HepG2 (cell line): ENCODE measurements around the gene TNFAIP2. TPM values are rescaled to one million over a fixed set of nuclear protein-coding genes. Genes with fewer than 3 reads are reported as not detected.
A peak's percentile ranks its signal among the peaks of the same experiment; 100 is the strongest.

Experiments
- ATAC-seq: fragments of 200-7000 bp; cut with Tn5 transposase; 3 replicates; pipeline ENCODE4 v1.9.1; 2020; ENCODE audit warnings: mild to moderate bottlenecking, moderate library complexity
- BruUV-seq: library from RNA; stranded (reverse); fragments of 400-500 nt; replicated peaks from 2 replicates; lab custom pipeline; 2021; lab: Mats Ljungman, UMichigan
- CTCF ChIA-PET: fragments of 300-600 bp; formaldehyde crosslinking; extraction: SDS; loops from one replicate; lab custom pipeline; 2021; ENCODE audit warnings: low total read pairs, inconsistent platforms, low intra/inter-chr PET ratio; lab: Yijun Ruan, JAX
- POLR2A ChIA-PET: fragments of 350-600 bp; sonication (Branson Sonifier 250); formaldehyde crosslinking; loops from one replicate; lab custom pipeline; 2020; ENCODE audit warnings: antibody characterized with exemption, inconsistent platforms; lab: Yijun Ruan, JAX
- DNase-seq: peaks from one replicate; pipeline ENCODE4 v3.0.0-alpha.2; 2015; ENCODE audit warnings: low spot score
- FAIRE-seq: peaks from 3 replicates; lab custom pipeline; 2011; peaks lifted over from hg19 to GRCh38; lab: Jason Lieb, UNC
- H2AFZ ChIP-seq: one replicate; pipeline ENCODE4 v1.6.1; 2011; ENCODE audit warnings: low read length, inconsistent platforms
- H3K27ac ChIP-seq: fragments of 300-600 bp; 3 replicates; pipeline ENCODE4 v1.8.0; 2011; ENCODE audit warnings: mixed run types, mild to moderate bottlenecking, mixed read lengths, low read length, inconsistent platforms; ENCODE audit not compliant: insufficient read depth; ENCODE audit errors: extremely low read length
- H3K27me3 ChIP-seq, 2 experiments: fragments of 200-600 bp in 1 of 2; 2 replicates in 1 of 2; 3 replicates in 1 of 2; pipeline versions ENCODE4 v1.6.0 to v1.8.0; 2011; ENCODE audit warnings: low read length in 2 of 2, mild to moderate bottlenecking in 2 of 2, moderate library complexity in 2 of 2, inconsistent platforms in 1 of 2; ENCODE audit not compliant: insufficient read depth in 2 of 2, control insufficient read depth in 1 of 2
- H3K36me3 ChIP-seq, 2 experiments: fragments of 200-600 bp in 1 of 2; replicated peaks in 1 of 2; 2 replicates in 1 of 2; 3 replicates in 1 of 2; pipeline versions ENCODE4 v1.5.1 to v1.8.0; 2011; ENCODE audit warnings: low read length in 2 of 2, inconsistent platforms in 1 of 2; ENCODE audit not compliant: insufficient read depth in 2 of 2, control insufficient read depth in 1 of 2
- H3K4me1 ChIP-seq: 2 replicates; pipeline ENCODE4 v1.5.1; 2012; ENCODE audit warnings: low read length, inconsistent platforms; ENCODE audit not compliant: insufficient read depth
- H3K4me2 ChIP-seq: 2 replicates; pipeline ENCODE4 v1.6.0; 2011; ENCODE audit warnings: low read depth, low read length, inconsistent platforms
- H3K4me3 ChIP-seq, 3 experiments: fragments of 200-600 bp in 1 of 3; sonication (generic), shearing (Covaris generic) in 1 of 3; replicated peaks in 1 of 3; 2 replicates each; pipeline ENCODE4 v1.5.1; 2011 to 2016; ENCODE audit warnings: low read length in 3 of 3, inconsistent platforms in 2 of 3, low read depth in 2 of 3, mild to moderate bottlenecking in 2 of 3, control low read depth in 1 of 3, mixed read lengths in 1 of 3; ENCODE audit not compliant: insufficient read depth in 1 of 3
- H3K79me2 ChIP-seq: one replicate; pipeline ENCODE4 v1.6.1; 2011; ENCODE audit warnings: low read length, inconsistent platforms; ENCODE audit not compliant: insufficient read depth
- H3K9ac ChIP-seq: 2 replicates; pipeline ENCODE4 v1.6.0; 2011; ENCODE audit warnings: mild to moderate bottlenecking, low read depth, low read length, inconsistent platforms; ENCODE audit not compliant: insufficient read depth
- H3K9me3 ChIP-seq: 2 replicates; pipeline ENCODE4 v1.5.1; 2012; ENCODE audit warnings: mild to moderate bottlenecking, low read length
- H4K20me1 ChIP-seq: 2 replicates; pipeline ENCODE4 v1.6.0; 2011; ENCODE audit warnings: inconsistent platforms, mild to moderate bottlenecking, low read length, moderate library complexity; ENCODE audit not compliant: insufficient read depth
- CBX1 ChIP-seq: IDR thresholded peaks from one replicate; pipeline ENCODE4 v1.6.1; 2016; ENCODE audit warnings: antibody characterized with exemption, low read depth
- EZH2 ChIP-seq: conservative IDR thresholded peaks from 2 replicates; pipeline ENCODE4 v1.6.1; 2012; ENCODE audit warnings: mild to moderate bottlenecking, low read depth, low read length, moderate library complexity
- HOXD1 ChIP-seq: sonication (generic); formaldehyde crosslinking; IDR thresholded peaks from 2 replicates; pipeline ENCODE4 v1.5.0; 2020; ENCODE audit warnings: missing genetic modification reagents
- MIXL1 ChIP-seq: IDR thresholded peaks from 2 replicates; pipeline ENCODE4 v1.6.1; 2016
- RFXANK ChIP-seq: IDR thresholded peaks from 2 replicates; pipeline ENCODE4 v1.6.1; 2016
- SSRP1 ChIP-seq: IDR thresholded peaks from 2 replicates; pipeline ENCODE4 v1.6.1; 2016; ENCODE audit warnings: control low read depth
- STAG1 ChIP-seq: sonication (generic); formaldehyde crosslinking; IDR thresholded peaks from 2 replicates; pipeline ENCODE4 v1.4.0; 2020; ENCODE audit warnings: missing genetic modification reagents
- ZFP36L2 ChIP-seq: sonication (generic); formaldehyde crosslinking; IDR thresholded peaks from 2 replicates; pipeline ENCODE4 v1.4.0; 2020; ENCODE audit warnings: missing genetic modification reagents
- ZFP91 ChIP-seq: sonication (generic); formaldehyde crosslinking; IDR thresholded peaks from 2 replicates; pipeline ENCODE4 v1.9.0; 2022; ENCODE audit warnings: missing genetic modification reagents, mild to moderate bottlenecking, borderline replicate concordance
- ZNF121 ChIP-seq: sonication (generic); formaldehyde crosslinking; IDR thresholded peaks from 2 replicates; pipeline ENCODE4 v1.5.0; 2020; ENCODE audit warnings: mild to moderate bottlenecking, missing genetic modification reagents
- ZNF18 ChIP-seq: sonication (generic); formaldehyde crosslinking; IDR thresholded peaks from 2 replicates; pipeline ENCODE4 v1.8.0; 2022; ENCODE audit warnings: mild to moderate bottlenecking, missing genetic modification reagents; ENCODE audit not compliant: insufficient replicate concordance
- ZNF263 ChIP-seq: sonication (generic); formaldehyde crosslinking; IDR thresholded peaks from 2 replicates; pipeline ENCODE4 v1.4.0; 2020; ENCODE audit warnings: missing genetic modification reagents
- ZNF354B ChIP-seq: sonication (generic); formaldehyde crosslinking; IDR thresholded peaks from 2 replicates; pipeline ENCODE4 v1.8.0; 2022; ENCODE audit warnings: mild to moderate bottlenecking, missing genetic modification reagents
- WGBS: methylation state at CpG from one replicate; pipeline ENCODE4 v1.1.6; 2017; ENCODE audit warnings: low lambda C conversion rate; 5-methylcytosine and 5-hydroxymethylcytosine counted together
- in situ Hi-C: cut with HindIII; loops from 2 replicates; pipeline ENCODE4 v1.10.0; 2017; ENCODE audit warnings: low pct_unique_long_range_greater_than_20kb; ENCODE audit not compliant: extremely low pct_ligation_motif_present
- intact Hi-C: fragments of 100-400 bp; cut with micrococcal nuclease; formaldehyde crosslinking; loops from one replicate; pipeline ENCODE4 v1.10.0; 2022; ENCODE audit not compliant: unreplicated experiment
- polyA plus RNA-seq, 8 experiments: library from polyadenylated mRNA; depleted of rRNA in 3 of 8; stranded (reverse) in 7 of 8; unstranded in 1 of 8; fragments of >200 nt; fragmentation: Illumina TruSeq in 4 of 8; extraction: Trizol in 4 of 8; gene quantifications; 2 replicates each; pipeline versions ENCODE4 v1.2.1 to v1.2.3, GENCODE V29; 2011 to 2016; ENCODE audit warnings: low read depth in 4 of 8, missing spikeins in 1 of 8, mixed read lengths in 1 of 8; ENCODE audit not compliant: insufficient read depth in 1 of 8
- total RNA-seq, 5 experiments: library from RNA; depleted of rRNA; stranded (reverse); fragments of >200 nt; fragmentation: Illumina TruSeq; extraction: Trizol; gene quantifications; 2 replicates each; pipeline ENCODE4 v1.2.3, GENCODE V29; 2016; ENCODE audit warnings: low read depth in 1 of 5
- TF ChIP-seq, protein P1 (sequence below): sonication (generic); formaldehyde crosslinking; conservative IDR thresholded peaks from 2 replicates; pipeline ENCODE4 v1.4.0; 2020; ENCODE audit warnings: missing genetic modification reagents

TNFAIP2 gene
- total and polyA plus RNA-seq, 2 of the 13 experiments (the other 11 are each of a cell fraction or from before 2014, with no cell fraction given), result 0.46 to 1.5 TPM

- DNase-seq (no peak), FAIRE-seq (no peak), ATAC-seq (peak; percentile 10)
- H2AFZ ChIP-seq, result no peak overlapping the region
- no peaks in the 10 kb centered on the region for H3K9me3 ChIP-seq
- peaks cover 19% of the 10 kb centered on the region for H3K4me1 ChIP-seq
- intact Hi-C loops, result no loop called here
- TF ChIP-seq ZFP91 (CRISPR knock-in tag), result 0 out of 2 replicates have a peak, but pooled peaks have one; percentile 11
- TF ChIP-seq RFXANK (CRISPR knock-in tag), result no peak
- TF ChIP-seq MIXL1 (CRISPR knock-in tag), result no peak
- CTCF ChIA-PET, result no interaction called here
- no peaks in the 10 kb centered on the region for H3K79me2 ChIP-seq
- no peak overlapping the region for H3K4me2 ChIP-seq
- no peak overlapping the region for H3K27ac ChIP-seq
- peaks cover 0 to 9% of the 10 kb centered on the region in 2 experiments; a peak in 2 of 5 replicates for H3K27me3 ChIP-seq
- BruUV-seq, result no TSS peak
- in situ Hi-C loops, result no loop called here
- 65% methylated on average over 4 of the region's 9 CpGs for WGBS
- no peaks in the 10 kb centered on the region for H4K20me1 ChIP-seq
- H3K9ac ChIP-seq, result no peak overlapping the region
- no peak overlapping the region for H3K4me3 ChIP-seq
- H3K36me3 ChIP-seq, result no peaks in the 10 kb centered on the region
- POLR2A ChIA-PET, result no interaction called here
These were observed 32.6 kb downstream of the TNFAIP2 start for GRCh38 chr14:103155826-103156394.

DNA sequence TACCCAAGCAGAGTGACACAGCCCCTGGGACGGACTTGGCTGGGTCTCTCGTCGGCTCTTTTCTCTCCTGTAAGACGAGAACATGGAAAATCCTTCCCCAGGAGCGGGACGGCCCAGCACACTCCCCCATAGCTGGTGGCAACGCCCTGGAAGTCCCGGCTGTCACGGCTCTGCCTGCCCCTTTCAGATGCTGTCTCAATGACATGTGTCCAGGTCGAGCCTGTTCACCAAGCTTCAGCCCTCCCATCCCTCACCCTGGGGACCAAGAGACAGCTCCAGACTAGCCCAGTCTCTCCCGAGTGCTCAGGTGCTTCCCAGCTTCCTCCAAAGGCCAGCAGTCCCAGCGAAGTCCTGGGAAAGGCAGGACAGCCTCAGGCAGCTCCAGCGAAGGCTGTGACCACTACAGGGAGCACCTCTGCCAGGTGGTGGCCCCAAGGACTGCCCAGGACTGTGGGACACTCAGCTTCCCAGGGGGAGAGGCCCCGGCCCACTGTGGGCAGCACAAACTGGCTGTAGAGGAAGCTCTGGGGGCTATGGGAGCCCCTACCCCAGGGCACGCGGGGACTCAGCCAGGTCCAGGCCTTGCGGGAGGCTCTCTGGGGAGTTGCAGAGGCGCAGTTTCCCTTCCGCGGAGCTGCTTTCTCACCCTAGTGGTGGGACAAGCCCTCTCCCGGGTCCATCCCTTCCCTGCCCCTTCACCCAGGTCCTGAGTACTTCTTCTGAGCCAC lies 33.6 kb downstream of the TNFAIP2 start:
- H3K4me2 ChIP-seq, result peak overlapping the region; percentile 31; the same call in 1 of the 2 replicates
- DNase-seq, result no peak
- peaks cover 19% of the 10 kb centered on the region for H3K4me1 ChIP-seq
- peak; percentile 78 for ATAC-seq
- no peaks in the 10 kb centered on the region for H4K20me1 ChIP-seq
- H3K9ac ChIP-seq, result no peak overlapping the region
- FAIRE-seq, result no peak
- CTCF ChIA-PET, result no interaction called here
- H3K9me3 ChIP-seq, result no peaks in the 10 kb centered on the region
- no peaks in the 10 kb centered on the region for H3K36me3 ChIP-seq
- 7% methylated on average over 6 of the region's 21 CpGs for WGBS
- in situ Hi-C loops (no loop called here), intact Hi-C loops (no loop called here)
- H3K79me2 ChIP-seq, result no peaks in the 10 kb centered on the region
- POLR2A ChIA-PET, result interaction anchor here (0.7 to 1.6 kb wide), 2 partner anchors 87 to 104 kb away, joined by 3 to 4 read pairs; no protein-coding TSS in a partner anchor
- H2AFZ ChIP-seq, result no peak overlapping the region
- no peak overlapping the region for H3K4me3 ChIP-seq
- peaks cover 0 to 15% of the 10 kb centered on the region in 2 experiments; a peak in 3 of 5 replicates for H3K27me3 ChIP-seq
- no peak overlapping the region for H3K27ac ChIP-seq
- BruUV-seq, result no TSS peak
- TF ChIP-seq ZNF121 (CRISPR knock-in tag) (0 out of 2 replicates have a peak, but pooled peaks have one; percentile 31), ZNF263 (CRISPR knock-in tag) (peak; percentile 85), EZH2 (no peak), HOXD1 (CRISPR knock-in tag) (no peak), CBX1 (no peak), STAG1 (0 out of 2 replicates have a peak, but pooled peaks have one; percentile 13), ZNF18 (no peak), ZNF354B (CRISPR knock-in tag) (no peak), SSRP1 (CRISPR knock-in tag) (no peak), ZFP36L2 (CRISPR knock-in tag) (no peak)
- TF ChIP-seq, protein P1, sequence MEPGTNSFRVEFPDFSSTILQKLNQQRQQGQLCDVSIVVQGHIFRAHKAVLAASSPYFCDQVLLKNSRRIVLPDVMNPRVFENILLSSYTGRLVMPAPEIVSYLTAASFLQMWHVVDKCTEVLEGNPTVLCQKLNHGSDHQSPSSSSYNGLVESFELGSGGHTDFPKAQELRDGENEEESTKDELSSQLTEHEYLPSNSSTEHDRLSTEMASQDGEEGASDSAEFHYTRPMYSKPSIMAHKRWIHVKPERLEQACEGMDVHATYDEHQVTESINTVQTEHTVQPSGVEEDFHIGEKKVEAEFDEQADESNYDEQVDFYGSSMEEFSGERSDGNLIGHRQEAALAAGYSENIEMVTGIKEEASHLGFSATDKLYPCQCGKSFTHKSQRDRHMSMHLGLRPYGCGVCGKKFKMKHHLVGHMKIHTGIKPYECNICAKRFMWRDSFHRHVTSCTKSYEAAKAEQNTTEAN (CRISPR knock-in tag), result no peak
